SH-SY5Y (cell line): ENCODE results near the gene AANAT.

Experiments used
- GATA2 ChIP-seq: IDR thresholded peaks from 2 replicates; pipeline ENCODE4 v1.6.1; 2011; ENCODE audit warnings: mild to moderate bottlenecking, low read depth, low read length
- GATA3 ChIP-seq: IDR thresholded peaks from 2 replicates; pipeline ENCODE4 v1.6.1; 2011; ENCODE audit warnings: low read depth, mild to moderate bottlenecking, low read length, moderate library complexity

DNA sequence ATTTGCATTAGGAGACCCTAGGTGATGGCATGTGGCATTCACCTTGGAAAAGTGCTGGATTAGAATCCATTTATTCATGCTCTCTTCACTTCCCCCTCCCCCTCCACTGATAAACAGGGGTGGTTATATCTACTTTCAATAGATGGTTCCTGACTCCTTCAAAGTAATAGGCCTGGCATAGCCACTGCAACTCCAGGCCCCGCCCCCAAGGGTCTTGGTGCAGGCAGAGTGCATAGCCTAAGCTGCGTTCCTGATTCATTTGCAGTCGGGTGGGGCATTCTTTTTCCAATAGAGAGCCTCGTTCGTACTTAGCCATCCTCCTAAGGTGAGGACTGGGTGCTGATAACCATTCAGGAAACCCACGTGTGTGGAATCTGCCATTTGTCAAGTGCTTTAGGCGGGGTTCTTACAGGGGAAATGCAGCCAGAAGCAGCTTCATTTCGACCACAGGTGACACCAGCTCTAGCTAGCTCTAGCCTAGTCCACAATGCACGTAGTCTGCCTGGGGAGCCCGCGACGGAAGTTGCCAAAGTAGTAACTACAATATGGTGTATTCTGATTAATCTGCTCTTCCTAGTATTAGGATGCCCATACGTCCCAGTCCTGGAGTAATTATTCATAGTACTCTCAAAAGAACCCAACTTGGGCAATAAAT is 25.6 kb upstream of the AANAT start:
- TF ChIP-seq GATA3 (no peak), GATA2 (no peak)
